IMR-90 (cell line): ENCODE data around the gene PPP1R12C.

ENCODE experiments used
- BHLHE40 ChIP-seq: fragments of 150-350 bp; IDR thresholded peaks from 2 replicates; pipeline ENCODE4 v1.6.1; 2016; ENCODE audit warnings: mild to moderate bottlenecking, low read depth, low read length
- CEBPB ChIP-seq: IDR thresholded peaks from 2 replicates; pipeline ENCODE4 v1.6.1; 2012; ENCODE audit warnings: low read depth, low read length, improper control_type of control experiment
- CHD1 ChIP-seq: IDR thresholded peaks from 2 replicates; pipeline ENCODE4 v1.6.1; 2012; ENCODE audit warnings: low read depth, low read length, improper control_type of control experiment
- CTCF ChIP-seq: conservative IDR thresholded peaks from 2 replicates; pipeline ENCODE4 v1.5.1; 2012; ENCODE audit warnings: mild to moderate bottlenecking, low read depth, low read length, improper control_type of control experiment
- FOS ChIP-seq: fragments of 150-350 bp; IDR thresholded peaks from 2 replicates; pipeline ENCODE4 v1.6.1; 2016; ENCODE audit warnings: low read depth, low read length
- MAFK ChIP-seq: IDR thresholded peaks from 2 replicates; pipeline ENCODE4 v1.6.1; 2012; ENCODE audit warnings: low read depth, low read length, improper control_type of control experiment
- NFE2L2 ChIP-seq: fragments of 150-350 bp; IDR thresholded peaks from 2 replicates; pipeline ENCODE4 v1.6.1; 2016; ENCODE audit warnings: low read depth, mild to moderate bottlenecking, low read length
- POLR2A ChIP-seq: IDR thresholded peaks from 2 replicates; pipeline ENCODE4 v1.6.1; 2012; ENCODE audit warnings: mild to moderate bottlenecking, low read depth, low read length
- RAD21 ChIP-seq: IDR thresholded peaks from 2 replicates; pipeline ENCODE4 v1.6.1; 2012; ENCODE audit warnings: low read length, improper control_type of control experiment
- RCOR1 ChIP-seq: IDR thresholded peaks from 2 replicates; pipeline ENCODE4 v1.6.1; 2012; ENCODE audit warnings: mild to moderate bottlenecking, low read length, improper control_type of control experiment; ENCODE audit not compliant: insufficient replicate concordance
- RFX5 ChIP-seq: IDR thresholded peaks from 2 replicates; pipeline ENCODE4 v1.8.0; 2012; ENCODE audit warnings: low read depth, mild to moderate bottlenecking, low read length, moderate library complexity
- SMC3 ChIP-seq: fragments of 150-350 bp; IDR thresholded peaks from 2 replicates; pipeline ENCODE4 v1.6.1; 2016; ENCODE audit warnings: low read depth, mild to moderate bottlenecking, antibody characterized with exemption, low read length, moderate library complexity
- USF2 ChIP-seq: fragments of 150-350 bp; IDR thresholded peaks from 2 replicates; pipeline ENCODE4 v1.6.1; 2017; ENCODE audit warnings: mild to moderate bottlenecking, antibody characterized with exemption, low read length, low read depth

GRCh38 chr19:55161571-55162322 lies 44.3 kb upstream of the PPP1R12C start:
- no peak for TF ChIP-seq CTCF
- no peak for TF ChIP-seq BHLHE40
- no peak for TF ChIP-seq CHD1
- TF ChIP-seq RAD21, result no peak
- no peak for TF ChIP-seq MAFK
- TF ChIP-seq RFX5, result no peak
- TF ChIP-seq POLR2A, result no peak
- TF ChIP-seq FOS, result no peak
- TF ChIP-seq USF2, result no peak
- TF ChIP-seq RCOR1, result no peak
- no peak for TF ChIP-seq CEBPB
- no peak for TF ChIP-seq NFE2L2
- no peak for TF ChIP-seq SMC3
